K562 (cell line): Measurements from ENCODE around the gene JUP.

Experiments
- ADNP ChIP-seq: fragments of 200-800 bp; sonication (Bioruptor generic); IDR thresholded peaks from 2 replicates; pipeline ENCODE4 v1.6.1; 2016; ENCODE audit warnings: missing genetic modification characterization, missing compliant biosample characterization
- ATF7 ChIP-seq: fragments of 450-650 bp; IDR thresholded peaks from 2 replicates; pipeline ENCODE4 v1.7.1; 2014; ENCODE audit warnings: mild to moderate bottlenecking, moderate library complexity
- CTCF ChIP-seq, 3 experiments: IDR thresholded peaks in 2 of 3; conservative IDR thresholded peaks in 1 of 3; 2 replicates each; pipeline ENCODE4 v1.5.1; 2011 to 2012; ENCODE audit warnings: low read length in 3 of 3, mild to moderate bottlenecking in 3 of 3, control low read depth in 2 of 3, improper control_type of control experiment in 1 of 3, inconsistent platforms in 1 of 3, low read depth in 1 of 3, mixed read lengths in 1 of 3, moderate library complexity in 1 of 3; ENCODE audit not compliant: insufficient read depth in 2 of 3
- ELK1 ChIP-seq: sonication (generic); formaldehyde crosslinking; IDR thresholded peaks from 2 replicates; pipeline ENCODE4 v1.8.1; 2022; ENCODE audit warnings: missing genetic modification reagents
- MYC ChIP-seq, 2 experiments: fragments of 250-450 bp in 1 of 2; sonication (Bioruptor Pico) in 1 of 2; IDR thresholded peaks; 2 replicates each; pipeline versions ENCODE4 v1.5.1 to v1.6.1; 2012 to 2021; ENCODE audit warnings: low read depth in 2 of 2, borderline replicate concordance in 1 of 2, improper control_type of control experiment in 1 of 2, low read length in 1 of 2, mild to moderate bottlenecking in 1 of 2, moderate library complexity in 1 of 2
- NONO ChIP-seq, 2 experiments: fragments of 200-400 bp in 1 of 2; fragments of 450-650 bp in 1 of 2; formaldehyde crosslinking in 1 of 2; IDR thresholded peaks; 2 replicates each; pipeline ENCODE4 v1.6.1; 2017; ENCODE audit warnings: low read depth in 2 of 2, mild to moderate bottlenecking in 2 of 2, moderate library complexity in 2 of 2, low read length in 1 of 2
- POLR2A ChIP-seq: fragments of 450-650 bp; conservative IDR thresholded peaks from 2 replicates; pipeline ENCODE4 v1.6.1; 2016
- POLR2AphosphoS5 ChIP-seq: IDR thresholded peaks from 2 replicates; pipeline ENCODE4 v1.6.1; 2011; ENCODE audit warnings: mild to moderate bottlenecking, low read depth, low read length, moderate library complexity; ENCODE audit not compliant: control insufficient read depth, insufficient read depth
- USF1 ChIP-seq: sonication (generic); formaldehyde crosslinking; IDR thresholded peaks from 2 replicates; pipeline ENCODE4 v1.9.0; 2022; ENCODE audit warnings: mild to moderate bottlenecking, missing genetic modification reagents
- ZNF165 ChIP-seq: fragments of 250-450 bp; sonication (Bioruptor Pico); IDR thresholded peaks from 2 replicates; pipeline ENCODE4 v1.4.0; 2020; ENCODE audit warnings: borderline replicate concordance

GRCh38 chr17:41797377-41797776 lies 10.9 kb upstream of the JUP start:
- TF ChIP-seq MYC (IDR thresholded peaks at IDR 0.05; ENCODE audit: low read depth, low read length) (no peak), MYC (CRISPR knock-in tag; IDR thresholded peaks at IDR 0.05; ENCODE audit: borderline replicate concordance, low read depth) (no peak), ATF7 (no peak), ADNP (tag) (no peak), ZNF165 (no peak), CTCF (IDR thresholded peaks at IDR 0.05 in 2 of 3, conservative IDR thresholded peaks at IDR 0.05 in 1 of 3; ENCODE audit: insufficient read depth in 2 of 3, low read depth in 1 of 3, low read length in 3 of 3) (no peak), POLR2AphosphoS5 (no peak), POLR2A (no peak), NONO (IDR thresholded peaks at IDR 0.05; ENCODE audit: low read depth in 2 of 2, low read length in 1 of 2) (no peak), USF1 (CRISPR knock-in tag) (no peak), ELK1 (CRISPR knock-in tag) (no peak)
